Gastroesophageal sphincter (tissue), 3 donors: ENCODE data around the gene LHX5.

Experiments used
- CTCF ChIP-seq, 4 experiments: fragments of 200-600 bp in 2 of 4; fragments of 450-650 bp in 2 of 4; sonication (generic) in 1 of 4; IDR thresholded peaks; one replicate each; pipeline ENCODE4 v1.5.1; 2017 to 2019; ENCODE audit warnings: antibody characterized with exemption in 4 of 4, mild to moderate bottlenecking in 2 of 4, moderate library complexity in 2 of 4
- POLR2A ChIP-seq, 2 donors: fragments of 450-650 bp; IDR thresholded peaks; one replicate each; pipeline ENCODE4 v1.6.1; 2017; ENCODE audit warnings: antibody characterized with exemption in 2 of 2, mild to moderate bottlenecking in 2 of 2, moderate library complexity in 1 of 2
- POLR2AphosphoS5 ChIP-seq: sonication (generic); formaldehyde crosslinking; IDR thresholded peaks from one replicate; pipeline ENCODE4 v1.6.1; 2017; ENCODE audit warnings: antibody characterized with exemption

GRCh38 chr12:113424456-113424855, 47.2 kb downstream of the LHX5 start:
- TF ChIP-seq POLR2A (IDR thresholded peaks at IDR 0.05): no peak
- no peak for TF ChIP-seq CTCF (IDR thresholded peaks at IDR 0.05)
- no peak for TF ChIP-seq POLR2AphosphoS5
